HEK293 (cell line): ENCODE measurements around the gene GREM1.

Experiments
- CTCF ChIA-PET: fragments of 350-600 bp; formaldehyde crosslinking; extraction: SDS; loops from one replicate; lab custom pipeline; 2021; ENCODE audit warnings: antibody characterized with exemption; lab: Yijun Ruan, JAX
- POLR2A ChIA-PET: fragments of 300-600 bp; formaldehyde crosslinking; extraction: SDS; loops from one replicate; lab custom pipeline; 2020; ENCODE audit warnings: antibody characterized with exemption, inconsistent platforms; lab: Yijun Ruan, JAX
- H3K27ac ChIP-seq: fragments of 200-500 bp; sonication (Bioruptor generic); 2 replicates; pipeline ENCODE4 v1.5.1; 2014; ENCODE audit warnings: low read depth, low read length, control low read depth, inconsistent platforms; ENCODE audit errors: extremely low read depth
- H3K36me3 ChIP-seq, 2 experiments: fragments of 200-500 bp in 1 of 2; sonication (Bioruptor generic) in 1 of 2; 1 replicate in 1 of 2; 2 replicates in 1 of 2; pipeline ENCODE4 v1.5.1; 2014 to 2017; ENCODE audit warnings: inconsistent platforms in 2 of 2, low read length in 2 of 2; ENCODE audit not compliant: control insufficient read depth in 2 of 2, insufficient read depth in 1 of 2
- H3K4me1 ChIP-seq: fragments of 200-500 bp; sonication (Bioruptor generic); 2 replicates; pipeline ENCODE4 v1.5.1; 2014; ENCODE audit warnings: mild to moderate bottlenecking, low read length, inconsistent platforms; ENCODE audit not compliant: control insufficient read depth, insufficient read depth
- H3K4me3 ChIP-seq: 2 replicates; pipeline ENCODE4 v1.5.1; 2011; ENCODE audit warnings: low read depth, mild to moderate bottlenecking, control low read depth, low read length, moderate library complexity
- H3K9me3 ChIP-seq: fragments of 200-500 bp; sonication (Bioruptor generic); 2 replicates; pipeline ENCODE4 v1.5.1; 2014; ENCODE audit warnings: low read depth, low read length, inconsistent platforms; ENCODE audit not compliant: control insufficient read depth, insufficient read depth
- GFI1B ChIP-seq: fragments of 450-650 bp; formaldehyde crosslinking; IDR thresholded peaks from 2 replicates; pipeline ENCODE4 v1.5.1; 2016; ENCODE audit warnings: missing biosample characterization, missing genetic modification characterization
- GLIS1 ChIP-seq: fragments of 450-650 bp; formaldehyde crosslinking; IDR thresholded peaks from 2 replicates; pipeline ENCODE4 v1.5.1; 2016; ENCODE audit warnings: missing biosample characterization, missing genetic modification characterization
- HOXC10 ChIP-seq: sonication (generic); formaldehyde crosslinking; IDR thresholded peaks from 2 replicates; pipeline ENCODE4 v1.8.1; 2023; ENCODE audit warnings: mild to moderate bottlenecking, missing genetic modification reagents
- IKZF3 ChIP-seq: fragments of 450-650 bp; IDR thresholded peaks from 2 replicates; pipeline ENCODE4 v1.5.0; 2018; ENCODE audit warnings: missing biosample characterization, mild to moderate bottlenecking, missing genetic modification characterization, moderate library complexity
- KLF10 ChIP-seq: fragments of 450-650 bp; IDR thresholded peaks from 2 replicates; pipeline ENCODE4 v1.5.1; 2018; ENCODE audit warnings: missing biosample characterization, mild to moderate bottlenecking, missing genetic modification characterization
- KLF9 ChIP-seq: fragments of 450-650 bp; formaldehyde crosslinking; IDR thresholded peaks from 2 replicates; pipeline ENCODE4 v1.5.1; 2016; ENCODE audit warnings: missing biosample characterization, missing genetic modification characterization, low read depth
- OSR2 ChIP-seq: fragments of 450-650 bp; formaldehyde crosslinking; IDR thresholded peaks from 2 replicates; pipeline ENCODE4 v1.5.1; 2016; ENCODE audit warnings: missing biosample characterization, missing genetic modification characterization
- ZNF221 ChIP-seq: fragments of 450-650 bp; formaldehyde crosslinking; IDR thresholded peaks from 2 replicates; pipeline ENCODE4 v1.5.1; 2017; ENCODE audit warnings: missing biosample characterization, missing genetic modification characterization, borderline replicate concordance
- ZNF24 ChIP-seq: fragments of 450-650 bp; formaldehyde crosslinking; IDR thresholded peaks from 2 replicates; pipeline ENCODE4 v1.5.1; 2016; ENCODE audit warnings: missing biosample characterization, missing genetic modification characterization
- ZNF302 ChIP-seq: fragments of 450-650 bp; formaldehyde crosslinking; IDR thresholded peaks from 2 replicates; pipeline ENCODE4 v1.5.1; 2016; ENCODE audit warnings: missing biosample characterization, missing genetic modification characterization, low read depth
- ZNF335 ChIP-seq: fragments of 450-650 bp; formaldehyde crosslinking; conservative IDR thresholded peaks from 2 replicates; pipeline ENCODE4 v1.5.1; 2016; ENCODE audit warnings: missing biosample characterization, missing genetic modification characterization
- ZNF37A ChIP-seq: fragments of 450-650 bp; IDR thresholded peaks from 2 replicates; pipeline ENCODE4 v1.5.1; 2018; ENCODE audit warnings: missing biosample characterization, missing genetic modification characterization
- ZNF404 ChIP-seq: fragments of 450-650 bp; formaldehyde crosslinking; IDR thresholded peaks from 2 replicates; pipeline ENCODE4 v1.5.1; 2017; ENCODE audit warnings: missing biosample characterization, missing genetic modification characterization
- ZNF501 ChIP-seq: fragments of 450-650 bp; formaldehyde crosslinking; IDR thresholded peaks from 2 replicates; pipeline ENCODE4 v1.5.1; 2016; ENCODE audit warnings: missing biosample characterization, missing genetic modification characterization
- ZNF629 ChIP-seq: fragments of 450-650 bp; formaldehyde crosslinking; IDR thresholded peaks from 2 replicates; pipeline ENCODE4 v1.5.1; 2017; ENCODE audit warnings: missing biosample characterization, missing genetic modification characterization
- TF ChIP-seq, protein P1 (sequence below): fragments of 450-650 bp; formaldehyde crosslinking; IDR thresholded peaks from 2 replicates; pipeline ENCODE4 v1.5.1; 2017; ENCODE audit warnings: missing biosample characterization, missing genetic modification characterization
- TF ChIP-seq, protein P2 (sequence below): fragments of 450-650 bp; formaldehyde crosslinking; IDR thresholded peaks from 2 replicates; pipeline ENCODE4 v1.5.1; 2016; ENCODE audit warnings: missing biosample characterization, missing genetic modification characterization, low read depth
- TF ChIP-seq, protein P3 (sequence below): fragments of 450-650 bp; formaldehyde crosslinking; IDR thresholded peaks from 2 replicates; pipeline ENCODE4 v1.5.1; 2016; ENCODE audit warnings: missing biosample characterization, missing genetic modification characterization
- TF ChIP-seq, protein P4 (sequence below): fragments of 450-650 bp; formaldehyde crosslinking; IDR thresholded peaks from 2 replicates; pipeline ENCODE4 v1.5.1; 2016; ENCODE audit warnings: missing biosample characterization, missing genetic modification characterization

The GREM1 gene

GRCh38 chr15:32687556-32687955 is 30.2 kb upstream of the GREM1 start:
- no peak overlapping the region for H3K4me3 ChIP-seq
- TF ChIP-seq KLF9 = no peak
- no peak for TF ChIP-seq ZNF501
- TF ChIP-seq, protein P1, sequence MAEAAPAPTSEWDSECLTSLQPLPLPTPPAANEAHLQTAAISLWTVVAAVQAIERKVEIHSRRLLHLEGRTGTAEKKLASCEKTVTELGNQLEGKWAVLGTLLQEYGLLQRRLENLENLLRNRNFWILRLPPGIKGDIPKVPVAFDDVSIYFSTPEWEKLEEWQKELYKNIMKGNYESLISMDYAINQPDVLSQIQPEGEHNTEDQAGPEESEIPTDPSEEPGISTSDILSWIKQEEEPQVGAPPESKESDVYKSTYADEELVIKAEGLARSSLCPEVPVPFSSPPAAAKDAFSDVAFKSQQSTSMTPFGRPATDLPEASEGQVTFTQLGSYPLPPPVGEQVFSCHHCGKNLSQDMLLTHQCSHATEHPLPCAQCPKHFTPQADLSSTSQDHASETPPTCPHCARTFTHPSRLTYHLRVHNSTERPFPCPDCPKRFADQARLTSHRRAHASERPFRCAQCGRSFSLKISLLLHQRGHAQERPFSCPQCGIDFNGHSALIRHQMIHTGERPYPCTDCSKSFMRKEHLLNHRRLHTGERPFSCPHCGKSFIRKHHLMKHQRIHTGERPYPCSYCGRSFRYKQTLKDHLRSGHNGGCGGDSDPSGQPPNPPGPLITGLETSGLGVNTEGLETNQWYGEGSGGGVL (tag by site-specific recombination) = no peak
- TF ChIP-seq ZNF37A (tag by site-specific recombination) = no peak
- TF ChIP-seq KLF10 (tag by site-specific recombination) = no peak
- TF ChIP-seq ZNF221 = no peak
- TF ChIP-seq, protein P2, sequence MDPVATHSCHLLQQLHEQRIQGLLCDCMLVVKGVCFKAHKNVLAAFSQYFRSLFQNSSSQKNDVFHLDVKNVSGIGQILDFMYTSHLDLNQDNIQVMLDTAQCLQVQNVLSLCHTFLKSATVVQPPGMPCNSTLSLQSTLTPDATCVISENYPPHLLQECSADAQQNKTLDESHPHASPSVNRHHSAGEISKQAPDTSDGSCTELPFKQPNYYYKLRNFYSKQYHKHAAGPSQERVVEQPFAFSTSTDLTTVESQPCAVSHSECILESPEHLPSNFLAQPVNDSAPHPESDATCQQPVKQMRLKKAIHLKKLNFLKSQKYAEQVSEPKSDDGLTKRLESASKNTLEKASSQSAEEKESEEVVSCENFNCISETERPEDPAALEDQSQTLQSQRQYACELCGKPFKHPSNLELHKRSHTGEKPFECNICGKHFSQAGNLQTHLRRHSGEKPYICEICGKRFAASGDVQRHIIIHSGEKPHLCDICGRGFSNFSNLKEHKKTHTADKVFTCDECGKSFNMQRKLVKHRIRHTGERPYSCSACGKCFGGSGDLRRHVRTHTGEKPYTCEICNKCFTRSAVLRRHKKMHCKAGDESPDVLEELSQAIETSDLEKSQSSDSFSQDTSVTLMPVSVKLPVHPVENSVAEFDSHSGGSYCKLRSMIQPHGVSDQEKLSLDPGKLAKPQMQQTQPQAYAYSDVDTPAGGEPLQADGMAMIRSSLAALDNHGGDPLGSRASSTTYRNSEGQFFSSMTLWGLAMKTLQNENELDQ (tag by site-specific recombination) = no peak
- no peak for TF ChIP-seq ZNF335 (tag by site-specific recombination)
- TF ChIP-seq, protein P3, sequence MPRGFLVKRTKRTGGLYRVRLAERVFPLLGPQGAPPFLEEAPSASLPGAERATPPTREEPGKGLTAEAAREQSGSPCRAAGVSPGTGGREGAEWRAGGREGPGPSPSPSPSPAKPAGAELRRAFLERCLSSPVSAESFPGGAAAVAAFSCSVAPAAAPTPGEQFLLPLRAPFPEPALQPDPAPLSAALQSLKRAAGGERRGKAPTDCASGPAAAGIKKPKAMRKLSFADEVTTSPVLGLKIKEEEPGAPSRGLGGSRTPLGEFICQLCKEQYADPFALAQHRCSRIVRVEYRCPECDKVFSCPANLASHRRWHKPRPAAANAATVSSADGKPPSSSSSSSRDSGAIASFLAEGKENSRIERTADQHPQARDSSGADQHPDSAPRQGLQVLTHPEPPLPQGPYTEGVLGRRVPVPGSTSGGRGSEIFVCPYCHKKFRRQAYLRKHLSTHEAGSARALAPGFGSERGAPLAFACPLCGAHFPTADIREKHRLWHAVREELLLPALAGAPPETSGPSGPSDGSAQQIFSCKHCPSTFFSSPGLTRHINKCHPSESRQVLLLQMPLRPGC (tag by site-specific recombination) = no peak
- TF ChIP-seq ZNF302 (tag by site-specific recombination) = no peak
- no peak for TF ChIP-seq IKZF3 (tag by site-specific recombination)
- no peak for TF ChIP-seq ZNF404 (tag by site-specific recombination)
- TF ChIP-seq HOXC10 (CRISPR knock-in tag) = no peak
- TF ChIP-seq GFI1B (tag by site-specific recombination) = no peak
- H3K4me1 ChIP-seq = 0 out of 2 replicates have a peak, but pooled peaks cover 2% of the 10 kb centered on the region
- no peaks in the 10 kb centered on the region for H3K9me3 ChIP-seq
- H3K27ac ChIP-seq = no peak overlapping the region
- POLR2A ChIA-PET = no interaction called here
- CTCF ChIA-PET = interaction anchor here (0.7 to 0.8 kb wide), 2 partner anchors 11 to 36 kb away, joined by 3 read pairs; no protein-coding TSS in a partner anchor
- no peaks in the 10 kb centered on the region for H3K36me3 ChIP-seq

- H3K27ac ChIP-seq = no peak overlapping the region
- no peaks in the 10 kb centered on the region for H3K36me3 ChIP-seq
- H3K4me1 ChIP-seq = 0 out of 2 replicates have a peak, but pooled peaks cover 2% of the 10 kb centered on the region
- no peak overlapping the region for H3K4me3 ChIP-seq
- ChIA-PET POLR2A (no interaction called here), CTCF (interaction anchor here (0.7 kb wide), 1 partner anchor 12 kb away, joined by 3 read pairs; no protein-coding TSS in a partner anchor)
- TF ChIP-seq, protein P4, sequence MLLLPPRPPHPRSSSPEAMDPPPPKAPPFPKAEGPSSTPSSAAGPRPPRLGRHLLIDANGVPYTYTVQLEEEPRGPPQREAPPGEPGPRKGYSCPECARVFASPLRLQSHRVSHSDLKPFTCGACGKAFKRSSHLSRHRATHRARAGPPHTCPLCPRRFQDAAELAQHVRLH (tag by site-specific recombination) = no peak
- TF ChIP-seq ZNF24 (tag by site-specific recombination) (no peak), GLIS1 (peak; percentile 30; the same call in 1 of the 2 replicates), OSR2 (tag by site-specific recombination) (peak; percentile 44), ZNF629 (no peak), ZNF335 (tag by site-specific recombination) (peak; percentile 48)
- no peaks in the 10 kb centered on the region for H3K9me3 ChIP-seq
Observed at GRCh38 chr15:32688151-32688639, 29.6 kb upstream of the GREM1 start.
